ENCODE data around the gene HSPB9.

The HSPB9 gene

GRCh38 chr17:42076797-42077559 lies 45.6 kb upstream of the HSPB9 start:
- TF ChIP-seq GLIS3 (CRISPR knock-in tag; IDR thresholded peaks at IDR 0.05) (no peak), ZC3H10 (CRISPR knock-in tag; IDR thresholded peaks at IDR 0.05) (no peak), CREB5 (CRISPR knock-in tag; IDR thresholded peaks at IDR 0.05; ENCODE audit: low read depth) (no peak), RARB (CRISPR knock-in tag; IDR thresholded peaks at IDR 0.05) (no peak), TCF4 (CRISPR knock-in tag; IDR thresholded peaks at IDR 0.05; ENCODE audit: borderline replicate concordance) (no peak), TSHZ2 (CRISPR knock-in tag; IDR thresholded peaks at IDR 0.05) (no peak), CSRNP3 (CRISPR knock-in tag; IDR thresholded peaks at IDR 0.05) (no peak)
- no peak for ATAC-seq

- no peak for ATAC-seq
- TF ChIP-seq RARB (CRISPR knock-in tag; IDR thresholded peaks at IDR 0.05): no peak
- TF ChIP-seq OSR1 (CRISPR knock-in tag; IDR thresholded peaks at IDR 0.05): no peak
- no peak for TF ChIP-seq SNAI2 (CRISPR knock-in tag; IDR thresholded peaks at IDR 0.05)
- no peak for TF ChIP-seq CSDC2 (CRISPR knock-in tag; IDR thresholded peaks at IDR 0.05)
- TF ChIP-seq ZNF8 (CRISPR knock-in tag; IDR thresholded peaks at IDR 0.05): no peak
- TF ChIP-seq BACH2 (CRISPR knock-in tag; IDR thresholded peaks at IDR 0.05; ENCODE audit: borderline replicate concordance): no peak
- no peak for TF ChIP-seq PPARA (CRISPR knock-in tag; IDR thresholded peaks at IDR 0.05; ENCODE audit: borderline replicate concordance)
- no peak for TF ChIP-seq ZC3H10 (CRISPR knock-in tag; IDR thresholded peaks at IDR 0.05)
- no peak for TF ChIP-seq ZNF565 (CRISPR knock-in tag; conservative IDR thresholded peaks at IDR 0.05; ENCODE audit: low read depth)
- TF ChIP-seq ESRRG (CRISPR knock-in tag; IDR thresholded peaks at IDR 0.05): no peak
- no peak for TF ChIP-seq TCF4 (CRISPR knock-in tag; IDR thresholded peaks at IDR 0.05; ENCODE audit: borderline replicate concordance)
- TF ChIP-seq ISL1 (CRISPR knock-in tag; IDR thresholded peaks at IDR 0.05): no peak
Observed at GRCh38 chr17:42077755-42078154, 44.8 kb upstream of the HSPB9 start.

- ATAC-seq: no peak
- TF ChIP-seq ZC3H10 (CRISPR knock-in tag; IDR thresholded peaks at IDR 0.05): no peak
- no peak for TF ChIP-seq ZFP30 (CRISPR knock-in tag; IDR thresholded peaks at IDR 0.05)
- TF ChIP-seq BACH2 (CRISPR knock-in tag; IDR thresholded peaks at IDR 0.05; ENCODE audit: borderline replicate concordance): no peak
- TF ChIP-seq TOX (CRISPR knock-in tag; IDR thresholded peaks at IDR 0.05; ENCODE audit: borderline replicate concordance): no peak
- no peak for TF ChIP-seq ZFP3 (CRISPR knock-in tag; IDR thresholded peaks at IDR 0.05)
- TF ChIP-seq OSR1 (CRISPR knock-in tag; IDR thresholded peaks at IDR 0.05): no peak
- no peak for TF ChIP-seq PPARA (CRISPR knock-in tag; IDR thresholded peaks at IDR 0.05; ENCODE audit: borderline replicate concordance)
- no peak for TF ChIP-seq RARB (CRISPR knock-in tag; IDR thresholded peaks at IDR 0.05)
- TF ChIP-seq CREB5 (CRISPR knock-in tag; IDR thresholded peaks at IDR 0.05; ENCODE audit: low read depth): no peak
Observed at GRCh38 chr17:42078396-42079043, 44.1 kb upstream of the HSPB9 start.

GRCh38 chr17:42079541-42079940 lies 43.1 kb upstream of the HSPB9 start:
- ATAC-seq: no peak
- TF ChIP-seq TSHZ2 (CRISPR knock-in tag; IDR thresholded peaks at IDR 0.05) (no peak), CREB5 (CRISPR knock-in tag; IDR thresholded peaks at IDR 0.05; ENCODE audit: low read depth) (no peak), PPARA (CRISPR knock-in tag; IDR thresholded peaks at IDR 0.05; ENCODE audit: borderline replicate concordance) (no peak), ARNTL (CRISPR knock-in tag; IDR thresholded peaks at IDR 0.05; ENCODE audit: borderline replicate concordance, low read depth) (no peak), CSDC2 (CRISPR knock-in tag; IDR thresholded peaks at IDR 0.05) (no peak), RARB (CRISPR knock-in tag; IDR thresholded peaks at IDR 0.05) (no peak), ZNF70 (CRISPR knock-in tag; IDR thresholded peaks at IDR 0.05) (no peak), BACH2 (CRISPR knock-in tag; IDR thresholded peaks at IDR 0.05; ENCODE audit: borderline replicate concordance) (no peak)
